ENCODE data around the gene SLC25A39.
A peak's percentile ranks its signal among the peaks of the same experiment; 100 is the strongest.

The SLC25A39 gene

DNA sequence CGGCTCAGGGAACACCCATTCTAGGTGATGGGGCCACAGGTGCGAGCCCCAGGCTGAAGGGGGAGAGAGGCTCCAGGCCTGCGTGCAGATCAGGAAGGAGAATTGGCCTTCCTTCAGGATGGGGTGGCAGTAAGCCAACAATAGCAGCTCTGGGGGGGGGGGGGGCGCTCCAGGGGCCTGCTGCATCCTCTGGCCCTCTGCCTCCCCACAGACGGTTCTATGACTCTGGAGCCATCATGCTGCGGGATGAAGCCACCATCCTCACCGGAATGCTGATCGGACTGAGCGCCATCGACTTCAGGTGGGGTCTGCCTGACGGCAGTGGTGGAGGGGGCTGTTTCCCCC is 10.1 kb downstream of the SLC25A39 start:
- DNase-seq (ENCODE audit: low read depth in 2 of 2), result no peak

DNA sequence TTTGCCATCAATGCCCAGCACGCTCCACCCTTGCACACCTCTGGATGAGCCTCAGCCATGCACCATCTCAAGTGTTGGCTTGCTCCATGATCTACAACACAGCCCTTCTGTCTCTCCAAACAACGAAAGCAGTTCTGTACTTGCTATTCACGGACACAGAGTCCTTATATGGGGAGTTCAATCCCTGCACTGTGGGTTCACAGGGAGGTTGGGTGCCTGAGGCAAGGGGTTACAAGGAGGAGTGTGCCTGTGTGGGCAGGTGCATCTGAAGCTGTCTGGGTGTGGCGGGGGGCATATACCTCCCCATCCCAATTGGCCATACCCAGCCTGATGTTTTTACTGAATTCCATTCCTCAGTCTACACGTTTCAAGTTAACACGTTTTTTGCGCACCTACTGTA is 10.6 kb downstream of the SLC25A39 start:
- DNase-seq (ENCODE audit: low read depth in 2 of 2), result no peak

DNA sequence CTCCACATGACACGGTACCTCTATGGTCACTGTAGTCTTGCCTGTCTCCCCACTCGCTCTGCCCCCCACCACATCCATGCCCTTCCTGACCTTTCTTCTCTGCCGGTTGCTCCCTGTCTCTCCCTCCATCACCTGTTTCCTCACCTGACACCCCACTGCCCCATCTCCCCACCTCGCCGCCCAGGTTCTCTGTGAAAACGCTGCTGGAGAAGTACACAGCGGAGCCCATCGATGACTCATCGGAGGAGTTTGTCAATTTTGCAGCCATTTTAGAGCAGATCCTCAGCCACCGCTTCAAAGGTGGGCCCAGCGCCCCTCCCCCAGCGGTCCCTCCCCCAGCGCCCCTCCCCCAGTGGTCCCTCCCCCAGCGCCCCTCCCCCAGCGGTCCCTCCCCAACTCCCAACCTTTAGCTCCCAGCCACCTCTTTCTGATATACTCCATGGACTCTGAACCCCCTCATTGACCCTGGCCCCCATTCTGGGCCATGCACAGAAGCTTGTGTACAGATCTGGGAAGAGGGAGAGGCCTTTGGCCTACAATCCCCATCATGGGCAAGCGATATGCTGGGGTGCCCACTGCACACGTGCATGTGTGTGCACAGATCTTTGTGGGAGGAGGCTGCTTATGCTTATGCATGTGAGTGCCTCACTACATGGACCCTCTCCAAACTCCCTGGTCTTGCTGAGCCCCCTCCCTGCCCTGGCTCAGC is 12.1 kb downstream of the SLC25A39 start:
- DNase-seq (ENCODE audit: low read depth in 2 of 2), result no peak

DNA sequence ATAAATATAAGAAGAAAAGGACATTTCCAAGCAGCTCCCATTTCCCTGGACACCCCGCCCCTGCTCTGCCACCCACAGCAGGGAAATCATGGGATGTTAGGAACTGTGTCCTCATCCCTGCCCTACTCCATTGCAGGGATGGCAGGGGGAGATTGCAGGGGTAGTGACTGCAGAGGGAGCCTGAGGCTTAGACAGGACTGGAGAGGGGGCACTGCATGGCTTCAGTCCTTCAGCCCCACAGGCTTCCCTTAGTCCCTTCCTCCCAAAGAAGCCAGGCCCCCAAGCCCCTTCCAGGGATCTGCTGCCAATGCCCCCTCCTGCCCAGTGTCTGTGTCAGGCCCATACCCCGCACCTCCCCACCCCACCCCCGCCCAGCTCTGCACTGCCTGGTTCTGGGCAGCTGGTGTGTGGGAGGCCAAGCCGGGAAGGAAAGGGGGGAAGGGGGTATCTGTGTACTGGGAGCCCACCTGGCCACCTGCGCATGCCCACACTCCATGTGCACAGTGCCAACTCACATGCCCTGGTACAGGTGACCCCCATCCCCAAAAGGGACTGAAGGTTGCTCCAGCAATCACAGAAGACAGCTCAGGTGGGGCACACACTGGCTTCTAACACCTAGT is 13.0 kb downstream of the SLC25A39 start:
- no peak for DNase-seq (ENCODE audit: low read depth in 2 of 2)

DNA sequence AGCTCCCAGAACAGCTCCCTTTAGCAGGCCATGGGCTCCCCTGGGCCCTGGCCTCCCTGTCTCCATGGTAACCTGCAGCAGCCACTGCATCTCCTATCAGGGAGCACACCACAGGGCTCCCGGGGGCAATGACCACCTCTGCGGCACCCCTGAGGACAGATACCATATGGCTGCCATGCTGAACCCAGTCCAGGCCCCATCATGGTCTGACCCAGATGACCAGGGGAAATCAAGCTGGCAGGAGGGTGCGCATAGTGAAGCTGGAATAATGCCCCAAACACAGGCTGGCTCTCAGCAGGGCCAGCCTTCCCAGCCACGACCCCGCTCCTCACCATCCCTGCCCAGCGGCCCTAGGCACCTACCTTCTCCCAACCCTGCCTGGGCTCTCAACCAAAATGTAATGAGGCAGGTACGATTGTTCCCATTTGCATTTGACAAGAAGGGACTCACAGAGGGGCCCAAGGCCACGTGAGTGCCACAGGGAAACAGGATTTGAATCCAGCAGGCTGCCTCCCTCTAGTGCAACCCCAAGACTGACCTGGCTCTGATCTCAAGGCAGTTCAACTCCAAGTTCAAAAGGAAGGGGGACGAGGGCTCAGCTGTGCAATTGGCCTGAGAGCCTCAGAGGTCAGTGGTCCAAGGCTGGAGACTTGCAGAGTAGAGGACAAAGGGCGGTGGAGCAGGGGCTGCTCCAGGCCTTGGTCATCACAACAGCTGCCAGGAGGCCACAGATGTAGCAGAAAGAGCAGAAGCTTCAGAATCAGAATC is 13.8 kb downstream of the SLC25A39 start:
- no peak for DNase-seq (ENCODE audit: low read depth in 2 of 2)

DNA sequence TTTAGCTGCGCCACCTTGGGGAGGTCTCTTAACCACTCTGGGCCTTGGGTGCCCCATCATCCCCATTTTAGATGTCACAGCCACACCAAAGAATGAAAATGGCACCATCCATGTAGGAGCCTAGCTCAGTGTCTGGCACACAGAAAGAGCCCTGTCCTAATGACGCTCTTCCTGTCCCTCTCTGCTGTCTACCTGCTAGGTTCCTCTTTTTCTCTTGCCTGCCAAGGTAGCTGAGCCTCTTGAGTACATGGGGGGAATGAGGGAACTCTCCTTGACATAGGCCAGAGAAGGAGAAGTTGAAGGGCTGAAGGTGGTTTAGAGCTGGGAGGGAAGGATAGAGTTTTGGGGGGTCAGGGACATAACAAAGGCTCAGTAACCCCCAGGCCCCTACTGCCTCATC is 14.4 kb downstream of the SLC25A39 start:
- no peak for DNase-seq (ENCODE audit: low read depth in 2 of 2)

GRCh38 chr17:44309472-44309871 is 15.2 kb downstream of the SLC25A39 start:
- DNase-seq (ENCODE audit: low read depth in 2 of 2), result no peak

DNA sequence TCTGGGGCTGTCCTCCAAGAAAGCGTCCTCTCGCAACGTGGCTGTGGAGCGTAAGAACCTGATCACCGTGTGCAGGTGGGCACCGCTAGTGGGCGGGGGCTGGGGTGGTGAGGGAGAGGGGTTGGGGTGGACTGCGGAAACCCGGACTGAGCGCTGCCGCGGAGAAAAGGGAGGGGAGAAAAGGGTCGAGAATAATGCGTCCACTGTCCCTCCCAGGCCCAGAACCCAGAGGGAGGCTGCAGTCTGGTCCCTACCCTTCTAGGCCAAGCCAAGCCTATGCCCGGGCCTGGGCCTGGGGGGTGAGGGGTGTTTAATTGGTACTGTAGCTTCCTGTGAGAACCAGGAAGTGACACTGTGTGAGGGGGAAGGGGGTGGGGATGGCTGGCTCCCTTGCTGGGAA is 15.8 kb downstream of the SLC25A39 start:
- no peak for DNase-seq (ENCODE audit: low read depth in 2 of 2)

DNA sequence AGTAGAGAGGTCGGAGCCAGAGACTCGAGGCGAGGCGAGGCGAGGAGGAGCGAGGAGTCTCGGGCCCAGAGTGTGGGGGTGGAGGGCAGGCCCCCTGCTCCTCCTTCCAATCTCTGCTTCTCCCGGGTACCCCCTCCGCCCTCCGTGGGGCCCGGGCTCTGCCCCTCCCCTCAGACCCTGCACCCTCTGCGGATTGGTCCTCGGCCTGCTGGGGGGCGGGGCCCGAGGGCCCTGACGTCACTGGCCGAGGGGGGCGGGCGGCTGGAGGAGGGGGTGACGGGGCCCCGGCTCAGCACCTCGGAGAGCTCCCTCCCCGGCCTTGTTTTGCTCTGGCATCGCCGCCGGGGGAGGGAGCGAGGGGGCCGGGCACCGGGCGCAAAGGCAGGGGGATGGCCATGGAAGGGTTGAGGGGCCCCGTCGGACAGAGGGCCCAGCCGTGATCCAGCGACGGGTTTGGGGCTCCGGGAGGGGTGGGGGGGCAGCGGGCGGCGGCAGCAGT is 16.3 kb downstream of the SLC25A39 start, which contains the start of gene RUNDC3A:
RUNDC3A (plus strand) TSS at position 282 of the 499 bp plus-strand sequence. CDS start 232 bp downstream, outside the sequence.
- DNase-seq (ENCODE audit: low read depth in 2 of 2), result peak; percentile 76 to 80

DNA sequence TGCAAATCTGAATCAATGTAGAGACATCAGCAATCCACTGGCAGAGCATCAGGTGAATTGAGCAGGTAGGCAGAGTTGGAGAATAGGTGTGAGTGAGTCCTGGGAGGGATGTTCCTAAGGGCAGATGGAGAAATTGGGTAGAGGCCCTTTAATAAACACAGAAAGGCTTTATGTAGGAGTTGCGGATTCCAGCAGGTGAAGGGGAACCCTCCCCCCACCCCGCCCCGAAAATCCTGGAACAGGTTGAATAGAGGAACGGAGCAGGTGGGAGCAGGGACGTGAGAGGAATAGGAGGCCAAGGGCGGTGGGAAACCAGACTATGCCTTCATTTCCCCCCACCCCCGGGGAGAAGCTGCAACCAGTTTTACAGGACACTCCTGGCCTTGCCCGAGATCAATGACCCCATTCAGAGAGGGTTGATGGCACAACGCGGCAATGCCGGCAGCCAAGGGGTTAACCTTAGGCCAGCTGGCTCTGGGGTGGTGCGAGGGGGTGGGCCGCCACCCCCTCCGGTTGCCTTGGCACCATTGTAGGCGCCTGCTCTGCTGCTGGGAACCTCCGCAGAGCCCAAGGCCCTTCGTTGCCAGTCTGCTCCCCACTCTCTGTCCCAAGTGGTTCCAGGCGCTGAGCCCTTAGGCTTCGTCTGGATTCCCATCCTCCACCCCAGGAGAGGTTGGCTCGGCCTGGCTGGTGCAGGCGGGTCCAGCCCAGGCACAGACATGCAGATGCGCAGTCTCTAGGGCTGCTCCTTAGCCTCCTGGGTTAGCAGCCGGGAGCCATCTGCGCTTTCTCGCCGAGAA is 17.0 kb downstream of the SLC25A39 start:
- no peak for DNase-seq (ENCODE audit: low read depth in 2 of 2)

GRCh38 chr17:44304651-44305050 is 20.0 kb downstream of the SLC25A39 start:
- no peak for DNase-seq (ENCODE audit: low read depth in 2 of 2)

- DNase-seq (ENCODE audit: low read depth in 2 of 2), result no peak
These were observed 26.6 kb downstream of the SLC25A39 start for GRCh38 chr17:44297975-44298374.

DNA sequence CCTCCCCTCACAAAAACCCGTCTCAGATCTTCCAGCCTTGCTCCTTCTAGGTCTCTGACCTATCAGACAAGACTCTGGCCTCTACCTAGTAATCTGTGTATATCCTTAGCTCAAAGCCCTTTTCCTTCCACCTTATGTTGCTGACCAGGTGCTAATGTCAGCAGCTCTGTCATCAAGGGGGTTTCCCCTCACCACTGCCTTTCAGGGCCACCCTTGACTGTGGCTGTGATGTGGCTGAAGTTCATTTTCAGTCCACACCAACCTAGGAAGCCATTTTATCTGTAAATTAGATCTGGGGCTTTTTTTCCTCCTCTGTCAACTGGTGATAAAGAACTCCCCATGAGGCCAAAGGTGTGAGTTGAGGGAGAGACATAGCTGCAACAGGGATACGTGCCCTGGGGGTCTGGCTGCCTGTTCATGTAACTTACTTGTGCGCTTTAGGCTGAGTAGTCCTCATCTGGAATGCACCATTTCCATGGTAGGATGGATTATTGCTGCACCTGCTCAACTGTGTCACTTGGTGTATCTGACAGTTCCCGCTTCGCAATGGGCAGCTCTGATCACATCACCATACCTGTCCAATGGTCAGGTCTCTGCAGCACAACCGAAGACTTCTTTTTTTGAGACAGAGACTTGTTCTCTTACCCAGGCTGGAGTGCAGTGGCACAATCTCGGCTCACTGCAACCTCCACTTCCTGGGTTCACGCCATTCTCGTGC is 31.0 kb downstream of the SLC25A39 start:
- DNase-seq (ENCODE audit: low read depth in 2 of 2), result no peak

DNA sequence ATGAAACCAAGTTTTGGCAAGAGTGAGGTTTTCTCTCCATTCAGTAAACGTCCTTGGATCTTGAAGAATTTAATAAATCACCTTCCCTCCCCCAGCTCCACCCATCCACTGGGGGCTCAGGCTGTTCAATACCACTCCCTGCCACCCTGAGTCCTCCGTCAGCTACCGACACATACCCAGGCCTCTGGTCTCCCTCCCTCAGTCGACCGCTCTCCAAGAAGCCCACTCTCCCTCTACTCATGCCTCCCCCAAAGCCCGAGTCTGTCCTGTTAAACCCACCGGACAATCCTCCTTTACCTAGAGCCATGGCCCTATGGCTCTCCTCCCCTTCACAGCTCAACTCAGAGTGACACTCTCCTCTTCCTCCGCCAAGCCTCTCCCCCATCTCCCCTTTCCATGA is 37.0 kb downstream of the SLC25A39 start:
- DNase-seq (ENCODE audit: low read depth in 2 of 2), result no peak

DNA sequence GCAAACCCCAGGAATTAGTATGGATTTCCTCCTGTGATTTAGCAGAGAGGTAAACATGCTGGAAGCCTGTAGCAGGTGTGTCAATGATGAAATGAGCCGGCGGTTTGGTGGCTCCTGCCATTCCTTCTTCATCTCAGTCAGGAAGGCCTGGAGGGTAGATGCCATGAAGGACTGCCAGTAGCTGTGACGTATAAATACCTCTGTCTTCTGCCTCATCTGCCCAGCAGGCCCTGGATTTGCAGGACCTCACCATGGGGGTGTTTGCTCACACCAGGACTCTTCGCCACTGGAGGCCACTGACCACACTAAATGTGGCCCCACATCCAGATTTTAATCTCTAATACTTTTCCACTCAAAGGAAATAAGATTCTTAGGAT is 40.6 kb downstream of the SLC25A39 start:
- DNase-seq (ENCODE audit: low read depth in 2 of 2), result no peak

GRCh38 chr17:44283344-44284023 is 41.1 kb downstream of the SLC25A39 start:
- DNase-seq (ENCODE audit: low read depth in 2 of 2), result no peak

- no peak for DNase-seq (ENCODE audit: low read depth in 2 of 2)
These were observed 42.4 kb downstream of the SLC25A39 start for GRCh38 chr17:44282264-44282663.

GRCh38 chr17:44281570-44281969 is 43.1 kb downstream of the SLC25A39 start:
- DNase-seq (ENCODE audit: low read depth in 2 of 2), result no peak

DNA sequence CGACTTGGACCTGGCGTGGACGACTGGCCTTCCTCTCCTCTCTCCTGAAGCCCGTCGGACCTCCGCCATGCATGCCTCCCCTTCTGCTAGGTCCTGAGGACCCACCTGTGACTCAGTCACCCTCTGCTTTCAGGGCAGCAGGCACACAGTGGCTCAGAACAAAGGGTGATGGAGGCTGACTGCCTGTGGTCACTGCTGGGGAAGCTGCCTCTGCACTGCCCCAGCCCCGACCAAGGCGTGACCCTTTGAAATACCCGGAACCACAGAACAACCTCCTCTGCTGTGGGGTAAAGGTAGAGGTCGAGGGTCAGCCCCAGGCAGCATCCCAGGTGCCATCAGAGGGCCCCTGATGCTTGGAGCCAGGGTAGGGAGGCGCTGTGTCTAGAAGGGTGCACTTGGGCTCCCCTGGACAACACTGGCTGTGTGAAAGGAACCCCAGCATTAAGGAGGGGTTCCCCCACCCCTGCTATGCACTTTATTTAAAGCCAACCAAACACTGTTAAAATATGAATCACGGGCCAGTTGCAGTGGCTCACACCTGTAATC is 44.2 kb downstream of the SLC25A39 start:
- no peak for DNase-seq (ENCODE audit: low read depth in 2 of 2)

DNA sequence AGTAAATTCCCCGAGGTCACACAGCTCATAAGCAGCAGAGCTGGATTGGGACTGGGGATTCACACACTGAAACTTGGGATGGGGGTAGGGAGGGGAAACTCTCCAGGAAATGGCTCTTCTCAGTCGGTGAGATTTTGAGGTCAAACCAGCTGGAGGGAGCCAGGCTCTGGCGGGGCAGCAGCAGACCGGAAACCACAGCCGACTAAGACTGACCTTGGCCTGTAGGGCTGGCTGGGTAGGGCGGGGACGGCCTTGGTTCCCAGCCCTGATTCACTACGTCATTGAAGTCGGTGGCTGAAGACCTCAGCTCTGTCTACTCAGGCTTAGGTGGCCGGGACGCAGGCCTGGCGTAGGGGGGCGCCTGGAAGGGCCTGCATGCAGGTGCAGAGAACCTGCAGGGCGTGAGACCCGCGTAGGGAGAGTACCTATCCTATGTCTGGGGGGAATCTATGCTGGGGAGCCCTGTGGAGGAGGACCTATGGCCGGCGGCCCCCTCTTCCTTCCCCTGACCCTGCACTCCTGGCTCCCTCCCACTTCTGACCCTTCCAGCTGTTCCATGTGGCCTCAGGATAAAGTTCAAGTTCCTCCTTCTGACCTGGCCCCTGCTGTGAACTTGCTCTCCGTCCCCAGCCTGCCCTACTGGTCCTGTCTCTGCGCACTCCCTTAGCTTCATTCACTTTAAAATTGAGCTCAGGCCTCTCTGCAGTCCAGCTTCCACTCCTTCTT is 44.8 kb downstream of the SLC25A39 start:
- no peak for DNase-seq (ENCODE audit: low read depth in 2 of 2)

Data from stimulated activated CD8-positive, alpha-beta memory T cell treated with anti-CD3 and anti-CD28 coated beads, Interleukin-7, amount 100 ng/mL, for 1 hour (primary cell).